Measurements from ENCODE around the gene GCSH. TPM values are rescaled to one million over a fixed set of nuclear protein-coding genes. Genes with fewer than 3 reads are reported as not detected.

The GCSH gene
- polyA plus RNA-seq, 1 donor from 2014 or later = 81.8 TPM

DNA sequence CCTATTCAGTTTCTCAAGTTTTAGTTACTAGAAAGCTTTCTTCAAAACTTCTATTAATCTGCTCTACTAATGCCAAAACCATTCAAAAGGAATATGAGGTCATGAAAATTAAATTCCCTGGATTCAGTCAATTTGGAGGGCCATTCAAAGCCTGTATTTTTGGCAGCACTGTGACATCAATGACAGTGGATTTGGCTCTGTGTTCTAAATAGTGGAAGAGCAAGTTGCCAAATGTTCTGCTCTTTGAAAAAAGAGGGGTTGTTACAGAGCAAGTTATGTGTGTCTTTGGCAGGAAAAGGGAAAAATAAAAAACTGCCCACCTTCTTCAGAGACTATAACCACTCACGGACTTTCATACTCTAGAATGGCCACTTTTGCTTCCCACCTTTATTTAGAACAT, 16.0 kb downstream of the GCSH start:
- H3F3A ChIP-seq (ENCODE audit: insufficient read depth, low read length, poor library complexity, severe bottlenecking) = no peaks in the 10 kb centered on the region
- H4K20me1 ChIP-seq (ENCODE audit: insufficient read depth) = no peaks in the 10 kb centered on the region
- H3K9me3 ChIP-seq (ENCODE audit: low read length) = no peaks in the 10 kb centered on the region
- no peak overlapping the region for H3K4me3 ChIP-seq (ENCODE audit: low read length)
- no peaks in the 10 kb centered on the region for H3K9me2 ChIP-seq (ENCODE audit: insufficient read depth, low read length)
- H3K79me2 ChIP-seq (replicated peaks; ENCODE audit: insufficient read depth, low read length) = peaks cover 5% of the 10 kb centered on the region
- no peaks in the 10 kb centered on the region for H3K27me3 ChIP-seq (ENCODE audit: insufficient read depth, low read depth, low read length)
- no peak overlapping the region for H2AFZ ChIP-seq (ENCODE audit: low read depth, low read length)
- no peak overlapping the region for H3K27ac ChIP-seq (ENCODE audit: low read length)
- no peak overlapping the region for H3K4me2 ChIP-seq (ENCODE audit: low read length)
- TF ChIP-seq, protein P1, sequence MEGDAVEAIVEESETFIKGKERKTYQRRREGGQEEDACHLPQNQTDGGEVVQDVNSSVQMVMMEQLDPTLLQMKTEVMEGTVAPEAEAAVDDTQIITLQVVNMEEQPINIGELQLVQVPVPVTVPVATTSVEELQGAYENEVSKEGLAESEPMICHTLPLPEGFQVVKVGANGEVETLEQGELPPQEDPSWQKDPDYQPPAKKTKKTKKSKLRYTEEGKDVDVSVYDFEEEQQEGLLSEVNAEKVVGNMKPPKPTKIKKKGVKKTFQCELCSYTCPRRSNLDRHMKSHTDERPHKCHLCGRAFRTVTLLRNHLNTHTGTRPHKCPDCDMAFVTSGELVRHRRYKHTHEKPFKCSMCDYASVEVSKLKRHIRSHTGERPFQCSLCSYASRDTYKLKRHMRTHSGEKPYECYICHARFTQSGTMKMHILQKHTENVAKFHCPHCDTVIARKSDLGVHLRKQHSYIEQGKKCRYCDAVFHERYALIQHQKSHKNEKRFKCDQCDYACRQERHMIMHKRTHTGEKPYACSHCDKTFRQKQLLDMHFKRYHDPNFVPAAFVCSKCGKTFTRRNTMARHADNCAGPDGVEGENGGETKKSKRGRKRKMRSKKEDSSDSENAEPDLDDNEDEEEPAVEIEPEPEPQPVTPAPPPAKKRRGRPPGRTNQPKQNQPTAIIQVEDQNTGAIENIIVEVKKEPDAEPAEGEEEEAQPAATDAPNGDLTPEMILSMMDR (IDR thresholded peaks at IDR 0.05; ENCODE audit: poor library complexity, severe bottlenecking) = no peak
- no peak for TF ChIP-seq EZH2 (IDR thresholded peaks at IDR 0.05; ENCODE audit: borderline replicate concordance, insufficient read depth, low read length, poor library complexity, severe bottlenecking)
- no peaks in the 10 kb centered on the region for H3K36me3 ChIP-seq (ENCODE audit: insufficient read depth, low read length)
- H3K9ac ChIP-seq (ENCODE audit: low read length) = no peak overlapping the region

DNA sequence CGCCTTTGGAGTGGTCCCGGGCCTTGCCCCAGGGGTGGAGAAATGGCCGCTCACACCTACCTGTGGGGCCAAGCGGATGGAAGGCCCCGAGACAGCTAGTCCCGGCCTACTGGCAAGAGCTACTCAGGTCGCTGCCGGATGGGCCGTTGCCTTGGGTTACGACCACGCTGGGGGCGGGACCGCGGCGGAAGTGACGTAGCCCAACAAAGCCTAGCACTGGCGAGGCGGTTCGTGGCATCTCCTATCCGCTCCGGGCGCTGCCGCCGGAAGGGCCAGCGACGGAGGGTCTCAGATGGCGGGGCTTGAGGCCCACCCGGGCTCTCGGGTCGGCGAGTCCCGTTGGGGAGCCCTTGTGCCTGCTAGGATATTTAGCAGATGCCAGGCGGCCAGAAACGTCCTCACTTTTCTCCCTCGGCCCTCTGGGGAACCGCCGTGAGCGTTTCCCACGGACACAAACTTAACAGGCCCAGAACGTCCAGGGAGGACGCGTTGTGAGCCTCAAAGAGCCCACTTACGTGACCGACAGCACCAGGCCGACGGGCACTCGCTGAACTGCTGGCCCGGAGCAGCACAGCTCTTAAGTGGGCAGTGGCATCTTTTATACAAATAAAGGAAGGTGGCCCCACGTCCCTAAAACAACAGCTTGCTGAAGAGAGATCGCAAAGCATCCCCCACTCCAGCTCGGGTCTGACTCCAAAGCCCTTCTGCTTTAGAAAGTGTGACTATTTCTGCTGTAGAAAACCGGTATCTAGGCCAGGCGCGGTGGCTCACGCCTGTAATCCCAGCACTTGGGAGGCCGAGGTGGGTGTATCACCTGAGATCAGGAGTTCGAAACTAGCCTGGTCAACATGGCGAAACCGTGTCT, 18.9 kb downstream of the GCSH start, which contains the start of gene C16orf46:
Gene C16orf46, minus strand, starts transcription at position 163 of the 865 bp plus-strand sequence. CDS start 13,283 bp downstream, outside the sequence.
- no peaks in the 10 kb centered on the region for H3K9me3 ChIP-seq (ENCODE audit: low read length)
- H3K4me2 ChIP-seq (ENCODE audit: low read length) = peak within 1 kb of the TSS; percentile 92
- TF ChIP-seq MXI1 (conservative IDR thresholded peaks at IDR 0.05; ENCODE audit: poor library complexity, severe bottlenecking) = peak; percentile 93
- TF ChIP-seq, protein P1 (IDR thresholded peaks at IDR 0.05; ENCODE audit: poor library complexity, severe bottlenecking) = no peak
- TF ChIP-seq POLR2AphosphoS5 (IDR thresholded peaks at IDR 0.05) = peak; percentile 98
- TF ChIP-seq EP300 (conservative IDR thresholded peaks at IDR 0.05; ENCODE audit: poor library complexity, severe bottlenecking) = peak; percentile 57
- TF ChIP-seq TAF1 (IDR thresholded peaks at IDR 0.05; ENCODE audit: low read depth) = peak; percentile 75
- TF ChIP-seq EZH2 (IDR thresholded peaks at IDR 0.05; ENCODE audit: borderline replicate concordance, insufficient read depth, low read length, poor library complexity, severe bottlenecking) = no peak
- peak; percentile 13 for TF ChIP-seq SMC3 (conservative IDR thresholded peaks at IDR 0.05; ENCODE audit: poor library complexity)
- TF ChIP-seq, protein P2, sequence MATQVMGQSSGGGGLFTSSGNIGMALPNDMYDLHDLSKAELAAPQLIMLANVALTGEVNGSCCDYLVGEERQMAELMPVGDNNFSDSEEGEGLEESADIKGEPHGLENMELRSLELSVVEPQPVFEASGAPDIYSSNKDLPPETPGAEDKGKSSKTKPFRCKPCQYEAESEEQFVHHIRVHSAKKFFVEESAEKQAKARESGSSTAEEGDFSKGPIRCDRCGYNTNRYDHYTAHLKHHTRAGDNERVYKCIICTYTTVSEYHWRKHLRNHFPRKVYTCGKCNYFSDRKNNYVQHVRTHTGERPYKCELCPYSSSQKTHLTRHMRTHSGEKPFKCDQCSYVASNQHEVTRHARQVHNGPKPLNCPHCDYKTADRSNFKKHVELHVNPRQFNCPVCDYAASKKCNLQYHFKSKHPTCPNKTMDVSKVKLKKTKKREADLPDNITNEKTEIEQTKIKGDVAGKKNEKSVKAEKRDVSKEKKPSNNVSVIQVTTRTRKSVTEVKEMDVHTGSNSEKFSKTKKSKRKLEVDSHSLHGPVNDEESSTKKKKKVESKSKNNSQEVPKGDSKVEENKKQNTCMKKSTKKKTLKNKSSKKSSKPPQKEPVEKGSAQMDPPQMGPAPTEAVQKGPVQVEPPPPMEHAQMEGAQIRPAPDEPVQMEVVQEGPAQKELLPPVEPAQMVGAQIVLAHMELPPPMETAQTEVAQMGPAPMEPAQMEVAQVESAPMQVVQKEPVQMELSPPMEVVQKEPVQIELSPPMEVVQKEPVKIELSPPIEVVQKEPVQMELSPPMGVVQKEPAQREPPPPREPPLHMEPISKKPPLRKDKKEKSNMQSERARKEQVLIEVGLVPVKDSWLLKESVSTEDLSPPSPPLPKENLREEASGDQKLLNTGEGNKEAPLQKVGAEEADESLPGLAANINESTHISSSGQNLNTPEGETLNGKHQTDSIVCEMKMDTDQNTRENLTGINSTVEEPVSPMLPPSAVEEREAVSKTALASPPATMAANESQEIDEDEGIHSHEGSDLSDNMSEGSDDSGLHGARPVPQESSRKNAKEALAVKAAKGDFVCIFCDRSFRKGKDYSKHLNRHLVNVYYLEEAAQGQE (IDR thresholded peaks at IDR 0.05; ENCODE audit: borderline replicate concordance) = peak; percentile 96
- no peak for TF ChIP-seq RAD21 (conservative IDR thresholded peaks at IDR 0.05)
- H3K9ac ChIP-seq (ENCODE audit: low read length) = peak within 1 kb of the TSS; percentile 96
- no peaks in the 10 kb centered on the region for H3K27me3 ChIP-seq (ENCODE audit: insufficient read depth, low read depth, low read length)
- no peaks in the 10 kb centered on the region for H3F3A ChIP-seq (ENCODE audit: insufficient read depth, low read length, poor library complexity, severe bottlenecking)
- no peaks in the 10 kb centered on the region for H4K20me1 ChIP-seq (ENCODE audit: insufficient read depth)
- peak within 1 kb of the TSS; percentile 87 for H3K4me3 ChIP-seq (ENCODE audit: low read length)
- H2AFZ ChIP-seq (ENCODE audit: low read depth, low read length) = peak within 1 kb of the TSS; percentile 98
- H3K27ac ChIP-seq (ENCODE audit: low read length) = peak within 1 kb of the TSS; percentile 99
- no peaks in the 10 kb centered on the region for H3K9me2 ChIP-seq (ENCODE audit: insufficient read depth, low read length)
- H3K79me2 ChIP-seq (replicated peaks; ENCODE audit: insufficient read depth, low read length) = peaks cover 6% of the 10 kb centered on the region
- H3K36me3 ChIP-seq (ENCODE audit: insufficient read depth, low read length) = no peaks in the 10 kb centered on the region
